ENCODE data around the gene ADAM23.

ADAM23 gene

DNA sequence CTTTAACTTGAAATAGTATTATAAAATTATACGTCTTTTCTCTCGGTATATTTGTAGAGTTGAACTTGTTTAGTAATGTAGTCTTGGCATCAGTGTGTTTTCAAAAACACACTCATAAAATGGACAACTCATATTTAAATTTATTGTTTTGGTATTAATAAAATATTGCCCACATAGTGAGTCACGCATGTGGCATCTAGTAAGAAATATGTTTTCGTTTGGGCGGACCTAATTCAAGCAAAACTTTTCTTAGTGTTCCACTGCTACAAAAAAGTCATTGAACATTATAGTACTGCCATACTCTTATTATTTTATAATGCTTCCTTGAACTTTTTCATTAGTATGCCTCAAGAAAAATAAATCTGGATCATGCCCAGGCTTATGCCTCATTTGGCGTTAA lies 167.9 kb downstream of the ADAM23 start:
- H3K36me3 ChIP-seq (ENCODE audit: insufficient read depth, low read length), result no peaks in the 10 kb centered on the region
- TF ChIP-seq FOXP2 (optimal IDR thresholded peaks at IDR 0.05; ENCODE audit: control extremely low read depth, extremely low read length, insufficient read depth), result no peak
- TF ChIP-seq POLR2AphosphoS5 (IDR thresholded peaks at IDR 0.05; ENCODE audit: borderline replicate concordance, low read depth, low read length), result no peak
- no peak for TF ChIP-seq EZH2 (IDR thresholded peaks at IDR 0.05)
- H3K4me3 ChIP-seq, result no peak overlapping the region
- H3K9ac ChIP-seq (ENCODE audit: insufficient read length), result no peak overlapping the region
- DNase-seq (ENCODE audit: low read depth, low spot score), result no peak
- no peaks in the 10 kb centered on the region for H3K9me3 ChIP-seq (ENCODE audit: low read depth, low read length)
- H3K27ac ChIP-seq, result no peak overlapping the region

DNA sequence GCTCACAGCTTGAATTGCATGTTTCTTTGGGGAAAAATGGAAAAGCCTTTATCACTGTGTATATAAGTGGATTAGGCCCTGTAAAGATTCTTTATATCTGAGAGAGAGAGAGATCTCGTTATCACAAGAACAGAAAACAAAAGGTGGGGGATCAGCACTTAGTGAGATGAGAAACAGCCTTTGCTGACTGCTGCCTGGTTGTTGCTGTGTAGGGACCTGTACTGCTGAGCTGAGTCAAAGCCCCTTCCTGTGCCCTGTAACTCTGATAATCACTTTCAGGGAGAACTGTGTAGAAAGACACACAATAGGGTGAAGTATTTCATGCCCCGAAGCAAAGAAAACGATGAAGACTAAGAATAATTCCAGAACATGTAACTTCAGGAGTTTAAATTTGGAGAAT lies 168.4 kb downstream of the ADAM23 start:
- no peaks in the 10 kb centered on the region for H3K36me3 ChIP-seq (ENCODE audit: insufficient read depth, low read length)
- H3K27ac ChIP-seq, result no peak overlapping the region
- H3K9me3 ChIP-seq (ENCODE audit: low read depth, low read length), result no peaks in the 10 kb centered on the region
- DNase-seq (ENCODE audit: low read depth, low spot score), result no peak
- no peak for TF ChIP-seq EZH2 (IDR thresholded peaks at IDR 0.05)
- TF ChIP-seq POLR2AphosphoS5 (IDR thresholded peaks at IDR 0.05; ENCODE audit: borderline replicate concordance, low read depth, low read length), result no peak
- TF ChIP-seq FOXP2 (optimal IDR thresholded peaks at IDR 0.05; ENCODE audit: control extremely low read depth, extremely low read length, insufficient read depth), result no peak
- no peak overlapping the region for H3K9ac ChIP-seq (ENCODE audit: insufficient read length)
- H3K4me3 ChIP-seq, result no peak overlapping the region

DNA sequence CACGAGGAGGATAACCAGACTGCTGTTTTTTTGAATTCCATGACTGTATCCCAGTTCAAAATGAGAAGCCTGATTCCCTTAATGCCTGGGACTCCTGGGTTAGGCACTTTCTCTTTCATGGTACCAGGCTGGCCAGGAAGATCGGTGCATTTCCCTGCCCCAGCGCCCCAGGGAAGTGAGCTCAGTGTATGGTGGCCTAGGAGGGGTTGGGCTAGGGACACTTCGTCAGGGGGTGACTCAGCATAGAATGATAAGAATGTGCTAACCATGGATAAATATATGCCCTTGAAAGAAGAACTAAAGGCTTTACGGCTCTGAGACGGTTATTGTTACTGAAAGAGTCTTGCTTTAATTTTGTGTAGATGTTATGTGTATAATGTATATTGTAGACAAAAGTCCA lies 171.5 kb downstream of the ADAM23 start:
- Histone ChIP-seq H3K4me3 (no peak overlapping the region), H3K9me3 (ENCODE audit: low read depth, low read length) (no peaks in the 10 kb centered on the region), H3K9ac (ENCODE audit: insufficient read length) (no peak overlapping the region), H3K36me3 (ENCODE audit: insufficient read depth, low read length) (no peaks in the 10 kb centered on the region), H3K27ac (no peak overlapping the region)
- TF ChIP-seq FOXP2 (optimal IDR thresholded peaks at IDR 0.05; ENCODE audit: control extremely low read depth, extremely low read length, insufficient read depth) (no peak), POLR2AphosphoS5 (IDR thresholded peaks at IDR 0.05; ENCODE audit: borderline replicate concordance, low read depth, low read length) (no peak), EZH2 (IDR thresholded peaks at IDR 0.05) (no peak)
- DNase-seq (ENCODE audit: low read depth, low spot score), result no peak

DNA sequence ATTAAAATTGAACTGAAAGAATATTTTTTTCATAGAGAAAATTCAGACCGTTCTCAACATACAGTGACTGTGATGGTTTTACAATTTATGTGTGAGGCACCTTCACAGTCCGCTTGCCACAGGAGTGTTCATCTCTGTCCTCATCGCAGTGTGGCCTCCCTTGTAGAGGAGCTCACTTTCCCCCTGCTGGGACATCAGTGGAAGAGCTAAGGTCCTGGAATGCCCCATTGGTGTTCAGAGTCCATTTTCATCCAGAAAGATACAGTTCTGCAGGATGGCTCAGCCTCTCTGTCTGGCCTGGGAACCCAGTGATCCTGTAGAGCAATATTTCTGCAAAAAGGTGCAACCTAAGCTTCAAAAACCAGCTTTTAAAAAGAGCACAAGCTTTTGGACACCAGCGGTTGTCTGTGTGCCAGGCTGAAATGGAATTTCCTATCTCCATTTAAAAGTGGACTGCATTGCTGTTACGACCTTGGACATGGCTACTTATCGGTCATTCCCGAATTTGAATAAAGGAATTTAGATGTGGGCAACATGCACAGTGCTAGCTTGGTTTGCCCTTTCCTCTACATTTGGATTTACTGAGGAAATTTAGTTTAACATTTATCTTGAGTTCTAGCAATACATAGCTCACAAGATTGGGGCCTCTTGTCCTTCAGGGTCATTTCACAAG lies 172.2 kb downstream of the ADAM23 start:
- Histone ChIP-seq H3K9ac (ENCODE audit: insufficient read length) (no peak overlapping the region), H3K27ac (no peak overlapping the region), H3K36me3 (ENCODE audit: insufficient read depth, low read length) (no peaks in the 10 kb centered on the region), H3K9me3 (ENCODE audit: low read depth, low read length) (no peaks in the 10 kb centered on the region), H3K4me3 (no peak overlapping the region)
- TF ChIP-seq EZH2 (IDR thresholded peaks at IDR 0.05) (no peak), POLR2AphosphoS5 (IDR thresholded peaks at IDR 0.05; ENCODE audit: borderline replicate concordance, low read depth, low read length) (no peak), FOXP2 (optimal IDR thresholded peaks at IDR 0.05; ENCODE audit: control extremely low read depth, extremely low read length, insufficient read depth) (no peak)
- no peak for DNase-seq (ENCODE audit: low read depth, low spot score)

DNA sequence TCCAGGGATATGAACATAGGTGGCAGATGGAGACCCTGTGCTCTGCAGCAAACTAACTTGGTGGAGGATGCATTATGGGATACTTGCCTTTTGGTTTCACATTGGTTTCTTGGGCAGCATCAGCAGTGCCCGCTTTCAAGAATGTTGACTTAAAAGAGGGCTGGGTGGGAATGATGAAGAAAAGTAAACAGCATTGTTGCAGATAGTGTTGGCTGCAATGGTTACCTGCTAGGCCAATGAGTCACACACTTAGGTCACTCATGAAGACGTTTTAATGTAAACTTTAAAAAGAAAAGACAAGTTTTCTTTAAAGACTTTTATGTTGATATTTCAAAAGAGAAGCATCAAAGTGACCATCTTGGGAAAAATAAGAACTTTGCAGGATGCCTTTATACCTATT lies 172.8 kb downstream of the ADAM23 start:
- no peaks in the 10 kb centered on the region for H3K36me3 ChIP-seq (ENCODE audit: insufficient read depth, low read length)
- no peak overlapping the region for H3K27ac ChIP-seq
- no peak overlapping the region for H3K4me3 ChIP-seq
- H3K9me3 ChIP-seq (ENCODE audit: low read depth, low read length), result no peaks in the 10 kb centered on the region
- no peak for DNase-seq (ENCODE audit: low read depth, low spot score)
- no peak overlapping the region for H3K9ac ChIP-seq (ENCODE audit: insufficient read length)
- TF ChIP-seq POLR2AphosphoS5 (IDR thresholded peaks at IDR 0.05; ENCODE audit: borderline replicate concordance, low read depth, low read length) (no peak), EZH2 (IDR thresholded peaks at IDR 0.05) (no peak), FOXP2 (optimal IDR thresholded peaks at IDR 0.05; ENCODE audit: control extremely low read depth, extremely low read length, insufficient read depth) (no peak)

DNA sequence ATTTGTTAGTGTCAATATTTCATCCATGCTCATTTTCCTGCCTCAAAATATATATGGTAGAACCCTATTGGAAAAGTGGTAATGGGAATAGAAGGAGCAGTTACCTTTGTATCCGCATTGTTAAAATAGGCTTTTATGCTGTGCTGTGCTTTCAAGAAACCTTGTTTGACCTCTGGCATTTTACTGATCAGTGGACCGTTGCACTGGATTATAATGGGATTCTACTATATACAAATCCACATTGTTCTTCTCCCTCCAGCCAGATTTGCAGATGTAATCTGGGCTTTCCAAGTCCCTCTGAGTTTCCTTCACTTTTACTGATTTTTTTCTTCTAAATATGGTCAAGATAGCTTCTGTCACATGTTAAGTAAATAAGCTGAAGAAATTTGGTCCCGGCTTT lies 175.7 kb downstream of the ADAM23 start:
- TF ChIP-seq POLR2AphosphoS5 (IDR thresholded peaks at IDR 0.05; ENCODE audit: borderline replicate concordance, low read depth, low read length) (no peak), EZH2 (IDR thresholded peaks at IDR 0.05) (no peak), FOXP2 (optimal IDR thresholded peaks at IDR 0.05; ENCODE audit: control extremely low read depth, extremely low read length, insufficient read depth) (no peak)
- Histone ChIP-seq H3K9me3 (ENCODE audit: low read depth, low read length) (no peaks in the 10 kb centered on the region), H3K36me3 (ENCODE audit: insufficient read depth, low read length) (no peaks in the 10 kb centered on the region), H3K9ac (ENCODE audit: insufficient read length) (no peak overlapping the region), H3K27ac (no peak overlapping the region), H3K4me3 (no peak overlapping the region)
- no peak for DNase-seq (ENCODE audit: low read depth, low spot score)

DNA sequence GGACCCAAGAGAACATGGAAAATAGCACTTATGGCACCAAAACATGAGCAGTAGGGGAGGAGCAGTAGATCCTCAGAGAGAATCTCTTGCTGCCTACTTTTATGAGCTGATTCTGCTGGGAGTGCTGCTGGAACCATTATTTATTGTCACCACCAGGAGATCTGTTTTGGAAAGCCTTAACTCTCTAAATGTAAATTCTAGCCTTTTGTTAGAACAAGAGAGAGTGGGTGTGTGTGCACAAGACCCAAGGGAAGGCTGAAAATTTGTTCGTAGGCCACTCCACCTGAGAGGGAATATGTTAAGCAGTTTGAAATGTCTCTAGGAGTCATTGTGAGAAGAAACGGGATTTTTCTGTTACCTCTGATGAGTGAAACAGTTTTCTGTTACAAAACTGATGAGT lies 182.8 kb downstream of the ADAM23 start:
- H3K36me3 ChIP-seq (ENCODE audit: insufficient read depth, low read length), result no peaks in the 10 kb centered on the region
- no peak for DNase-seq (ENCODE audit: low read depth, low spot score)

DNA sequence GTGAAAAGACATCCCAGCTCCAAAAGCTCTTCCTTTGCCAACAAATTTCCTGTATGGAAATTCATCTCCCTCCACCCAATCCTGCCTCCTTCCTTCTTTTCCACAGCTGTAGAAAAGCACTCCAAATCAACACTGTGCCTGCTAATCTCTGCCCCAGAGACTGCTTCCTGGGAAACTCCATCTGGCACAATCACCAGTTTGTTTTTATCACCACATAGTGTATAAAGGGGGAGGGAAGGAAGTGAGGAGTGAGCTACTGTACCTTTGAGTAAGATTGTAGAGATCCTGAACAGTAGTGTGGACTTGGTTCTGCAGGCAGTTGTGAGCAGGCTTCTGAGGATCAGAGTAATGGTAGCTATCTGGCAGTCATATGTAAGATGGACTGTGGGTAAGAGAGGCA lies 184.3 kb downstream of the ADAM23 start:
- H3K27ac ChIP-seq, result no peak overlapping the region
- no peak for TF ChIP-seq POLR2AphosphoS5 (IDR thresholded peaks at IDR 0.05; ENCODE audit: borderline replicate concordance, low read depth, low read length)
- TF ChIP-seq FOXP2 (optimal IDR thresholded peaks at IDR 0.05; ENCODE audit: control extremely low read depth, extremely low read length, insufficient read depth), result no peak
- TF ChIP-seq EZH2 (IDR thresholded peaks at IDR 0.05), result no peak
- DNase-seq (ENCODE audit: low read depth, low spot score), result no peak
- H3K9ac ChIP-seq (ENCODE audit: insufficient read length), result no peak overlapping the region
- no peak overlapping the region for H3K4me3 ChIP-seq
- no peaks in the 10 kb centered on the region for H3K36me3 ChIP-seq (ENCODE audit: insufficient read depth, low read length)
- H3K9me3 ChIP-seq (ENCODE audit: low read depth, low read length), result no peaks in the 10 kb centered on the region

More for the DNA sequence above, 182.8 kb downstream of the ADAM23 start:
- Histone ChIP-seq H3K27ac (no peak overlapping the region), H3K4me3 (no peak overlapping the region), H3K9ac (ENCODE audit: insufficient read length) (no peak overlapping the region), H3K9me3 (ENCODE audit: low read depth, low read length) (no peaks in the 10 kb centered on the region)
- no peak for TF ChIP-seq EZH2 (IDR thresholded peaks at IDR 0.05)
- no peak for TF ChIP-seq FOXP2 (optimal IDR thresholded peaks at IDR 0.05; ENCODE audit: control extremely low read depth, extremely low read length, insufficient read depth)
- no peak for TF ChIP-seq POLR2AphosphoS5 (IDR thresholded peaks at IDR 0.05; ENCODE audit: borderline replicate concordance, low read depth, low read length)

DNA sequence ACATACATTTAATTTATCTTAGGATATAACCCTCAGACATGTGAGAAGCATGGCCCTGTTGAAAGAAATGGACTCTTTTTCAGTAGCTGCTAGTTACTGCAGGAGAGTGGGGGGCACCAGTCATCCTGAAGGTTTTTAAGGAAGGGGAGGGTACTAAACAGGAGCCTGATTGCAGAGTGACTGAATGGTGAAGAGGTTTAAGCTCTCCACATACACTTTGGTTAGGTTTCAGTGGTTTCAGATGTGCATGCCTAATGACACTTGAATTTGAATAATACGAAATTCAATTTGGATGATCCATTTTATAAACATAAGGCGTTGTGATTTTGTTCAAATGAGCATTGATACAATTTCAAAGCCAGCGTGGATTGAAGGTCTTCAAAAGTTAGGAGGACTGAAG lies 188.0 kb downstream of the ADAM23 start:
- no peak overlapping the region for H3K9ac ChIP-seq (ENCODE audit: insufficient read length)
- TF ChIP-seq POLR2AphosphoS5 (IDR thresholded peaks at IDR 0.05; ENCODE audit: borderline replicate concordance, low read depth, low read length), result no peak
- TF ChIP-seq FOXP2 (optimal IDR thresholded peaks at IDR 0.05; ENCODE audit: control extremely low read depth, extremely low read length, insufficient read depth), result no peak
- no peak for TF ChIP-seq EZH2 (IDR thresholded peaks at IDR 0.05)
- H3K9me3 ChIP-seq (ENCODE audit: low read depth, low read length), result no peaks in the 10 kb centered on the region
- no peak overlapping the region for H3K4me3 ChIP-seq
- DNase-seq (ENCODE audit: low read depth, low spot score), result no peak
- H3K27ac ChIP-seq, result no peak overlapping the region
- no peaks in the 10 kb centered on the region for H3K36me3 ChIP-seq (ENCODE audit: insufficient read depth, low read length)

Measured in SK-N-MC (cell line).